Neural progenitor cell (in vitro differentiated cells): ENCODE results near the gene TTC39C. TPM values are rescaled to one million over a fixed set of nuclear protein-coding genes. Genes with fewer than 3 reads are reported as not detected.

Experiments used
- DNase-seq: peaks from one replicate; pipeline ENCODE4 v3.0.0-alpha.2; 2016; ENCODE audit warnings: low spot score
- H2AFZ ChIP-seq: fragments of 200-600 bp; sonication (generic); replicated peaks from 2 replicates; pipeline ENCODE4 v1.6.1; 2016; ENCODE audit warnings: antibody characterized with exemption
- H3F3A ChIP-seq: fragments of 200-600 bp; sonication (generic); 2 replicates; pipeline ENCODE4 v1.6.1; 2016; ENCODE audit warnings: antibody characterized with exemption, low read depth
- H3K27ac ChIP-seq: fragments of 200-600 bp; sonication (generic); 2 replicates; pipeline ENCODE4 v1.5.1; 2016; ENCODE audit warnings: mild to moderate bottlenecking
- H3K27me3 ChIP-seq: fragments of 200-600 bp; sonication (generic); 2 replicates; pipeline ENCODE4 v1.6.1; 2016; ENCODE audit warnings: mild to moderate bottlenecking, moderate library complexity
- H3K36me3 ChIP-seq: fragments of 200-600 bp; sonication (generic); 2 replicates; pipeline ENCODE4 v1.5.1; 2016
- H3K4me1 ChIP-seq: fragments of 200-600 bp; sonication (generic); 2 replicates; pipeline ENCODE4 v1.6.1; 2016; ENCODE audit warnings: mixed run types
- H3K4me2 ChIP-seq: fragments of 200-600 bp; sonication (generic); 2 replicates; pipeline ENCODE4 v1.6.1; 2016
- H3K4me3 ChIP-seq: fragments of 200-600 bp; sonication (generic); 2 replicates; pipeline ENCODE4 v1.5.1; 2016
- H3K79me2 ChIP-seq: fragments of 200-600 bp; sonication (generic); 2 replicates; pipeline ENCODE4 v1.6.1; 2016; ENCODE audit warnings: low read depth
- H3K9ac ChIP-seq: fragments of 200-600 bp; sonication (generic); 2 replicates; pipeline ENCODE4 v1.6.1; 2016
- H3K9me3 ChIP-seq: fragments of 200-600 bp; sonication (generic); 2 replicates; pipeline ENCODE4 v1.5.1; 2016; ENCODE audit warnings: low read depth
- H4K20me1 ChIP-seq: fragments of 200-600 bp; sonication (generic); 2 replicates; pipeline ENCODE4 v1.6.1; 2016; ENCODE audit warnings: low read depth
- H3K27ac Mint-ChIP-seq: 3 replicates; pipeline ENCODE4 v1.8.0; 2021; ENCODE audit warnings: mixed read lengths
- H3K27me3 Mint-ChIP-seq: 2 replicates; pipeline ENCODE4 v1.8.0; 2022; ENCODE audit warnings: low read depth, mild to moderate bottlenecking, inconsistent platforms, moderate library complexity, mixed read lengths; ENCODE audit not compliant: insufficient read depth
- H3K36me3 Mint-ChIP-seq: 3 replicates; pipeline ENCODE4 v1.8.0; 2021; ENCODE audit warnings: mixed read lengths
- H3K4me1 Mint-ChIP-seq: 3 replicates; pipeline ENCODE4 v1.8.0; 2021; ENCODE audit warnings: mixed read lengths
- H3K4me3 Mint-ChIP-seq: 3 replicates; pipeline ENCODE4 v1.8.0; 2021; ENCODE audit warnings: mild to moderate bottlenecking, moderate library complexity, mixed read lengths
- H3K9me3 Mint-ChIP-seq: 3 replicates; pipeline ENCODE4 v1.8.0; 2020; ENCODE audit warnings: mixed read lengths
- CTCF ChIP-seq: fragments of 200-600 bp; sonication (generic); IDR thresholded peaks from 2 replicates; pipeline ENCODE4 v1.5.1; 2017; ENCODE audit warnings: antibody characterized with exemption, mild to moderate bottlenecking
- EZH2 ChIP-seq: fragments of 200-600 bp; sonication (generic); IDR thresholded peaks from 2 replicates; pipeline ENCODE4 v1.6.1; 2017; ENCODE audit warnings: antibody characterized with exemption, mild to moderate bottlenecking, moderate library complexity
- EZH2phosphoT487 ChIP-seq: fragments of 200-600 bp; sonication (generic); IDR thresholded peaks from 2 replicates; pipeline ENCODE4 v1.6.1; 2017; ENCODE audit warnings: antibody characterized with exemption
- total RNA-seq: library from RNA; depleted of rRNA; stranded (reverse); fragments of >200 nt; gene quantifications from 2 replicates; pipeline ENCODE4 v1.2.3, GENCODE V29; 2015; ENCODE audit warnings: low replicate concordance

The TTC39C gene
- total RNA-seq, 1 donor from 2014 or later: 27.6 TPM

GRCh38 chr18:24009246-24009645 is 5.3 kb upstream of the TTC39C start:
- no peak overlapping the region for H3K9ac ChIP-seq
- no peak overlapping the region for H3K27ac ChIP-seq
- no peaks in the 10 kb centered on the region for H3K36me3 ChIP-seq
- no peaks in the 10 kb centered on the region for H3F3A ChIP-seq
- H3K4me3 ChIP-seq: no peak overlapping the region
- Mint-ChIP-seq H3K4me3 (no peak overlapping the region), H3K4me1 (no peaks in the 10 kb centered on the region), H3K36me3 (no peaks in the 10 kb centered on the region), H3K27me3 (peaks cover 4% of the 10 kb centered on the region), H3K27ac (no peak overlapping the region), H3K9me3 (no peaks in the 10 kb centered on the region)
- TF ChIP-seq CTCF: no peak
- no peak for TF ChIP-seq EZH2phosphoT487
- TF ChIP-seq EZH2: no peak
- H3K27me3 ChIP-seq: peaks cover 26% of the 10 kb centered on the region
- H3K79me2 ChIP-seq: no peaks in the 10 kb centered on the region
- no peak overlapping the region for H3K4me2 ChIP-seq
- H4K20me1 ChIP-seq: no peaks in the 10 kb centered on the region
- no peak for DNase-seq
- no peaks in the 10 kb centered on the region for H3K9me3 ChIP-seq
- H3K4me1 ChIP-seq: no peaks in the 10 kb centered on the region
- H2AFZ ChIP-seq: no peak overlapping the region

GRCh38 chr18:24009651-24010333 is 4.8 kb upstream of the TTC39C start:
- TF ChIP-seq CTCF: no peak
- TF ChIP-seq EZH2: no peak
- TF ChIP-seq EZH2phosphoT487: no peak
- no peaks in the 10 kb centered on the region for H3K9me3 Mint-ChIP-seq
- no peaks in the 10 kb centered on the region for H3K79me2 ChIP-seq
- H3K4me1 Mint-ChIP-seq: no peaks in the 10 kb centered on the region
- no peak for DNase-seq
- H3K27me3 ChIP-seq: peaks cover 26% of the 10 kb centered on the region
- H3K9ac ChIP-seq: no peak overlapping the region
- no peaks in the 10 kb centered on the region for H4K20me1 ChIP-seq
- H2AFZ ChIP-seq: no peak overlapping the region
- H3K27ac Mint-ChIP-seq: no peak overlapping the region
- H3K4me3 Mint-ChIP-seq: no peak overlapping the region
- no peaks in the 10 kb centered on the region for H3K36me3 ChIP-seq
- H3K4me3 ChIP-seq: no peak overlapping the region
- no peaks in the 10 kb centered on the region for H3F3A ChIP-seq
- H3K36me3 Mint-ChIP-seq: no peaks in the 10 kb centered on the region
- no peak overlapping the region for H3K27ac ChIP-seq
- H3K4me1 ChIP-seq: no peaks in the 10 kb centered on the region
- H3K27me3 Mint-ChIP-seq: peaks cover 4% of the 10 kb centered on the region
- no peaks in the 10 kb centered on the region for H3K9me3 ChIP-seq
- H3K4me2 ChIP-seq: no peak overlapping the region

DNA sequence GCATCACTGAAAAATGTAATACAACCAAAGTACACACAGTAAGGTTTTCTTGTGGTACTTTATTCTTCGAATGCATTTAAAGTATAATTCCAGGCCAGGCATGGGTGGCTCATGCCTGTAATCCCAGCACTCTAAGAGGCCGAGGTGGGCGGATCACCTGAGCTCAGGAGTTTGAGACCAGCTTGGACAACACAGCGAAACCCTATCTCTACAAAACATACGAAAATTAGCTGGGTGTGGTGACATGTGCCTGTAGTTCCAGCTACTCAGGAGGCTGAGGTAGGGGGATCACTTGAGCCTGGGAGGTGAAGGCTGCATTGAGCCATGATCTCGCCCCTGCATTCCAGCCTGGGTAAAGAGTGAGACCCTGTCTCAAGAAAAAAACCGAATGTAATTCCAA is 3.9 kb upstream of the TTC39C start:
- Histone ChIP-seq H3K27me3 (peaks cover 32% of the 10 kb centered on the region), H3F3A (no peaks in the 10 kb centered on the region), H3K4me1 (no peaks in the 10 kb centered on the region), H3K4me2 (no peak overlapping the region), H2AFZ (no peak overlapping the region), H3K27ac (no peak overlapping the region), H3K79me2 (peaks cover 3% of the 10 kb centered on the region), H3K9ac (no peak overlapping the region), H3K9me3 (no peaks in the 10 kb centered on the region), H3K4me3 (no peak overlapping the region), H3K36me3 (no peaks in the 10 kb centered on the region), H4K20me1 (no peaks in the 10 kb centered on the region)
- Mint-ChIP-seq H3K4me1 (peaks cover 3% of the 10 kb centered on the region), H3K36me3 (no peaks in the 10 kb centered on the region), H3K27ac (no peak overlapping the region), H3K27me3 (peaks cover 4% of the 10 kb centered on the region), H3K4me3 (no peak overlapping the region), H3K9me3 (no peaks in the 10 kb centered on the region)
- no peak for DNase-seq
- no peak for TF ChIP-seq CTCF
- no peak for TF ChIP-seq EZH2phosphoT487
- no peak for TF ChIP-seq EZH2
